ENCODE data around the gene ZNF771. TPM values are rescaled to one million over a fixed set of nuclear protein-coding genes. Genes with fewer than 3 reads are reported as not detected.

ZNF771 gene
- total and polyA plus RNA-seq, 4 experiments from 2014 or later: 1.4 to 6.5 (median 5.5) TPM

GRCh38 chr16:30397776-30398660, 9.4 kb upstream of the ZNF771 start:
- no peak overlapping the region for H3K27ac ChIP-seq (ENCODE audit: low read depth, low read length)
- H3K4me1 ChIP-seq (ENCODE audit: insufficient read depth, low read length): peaks cover 32% of the 10 kb centered on the region

GRCh38 chr16:30398661-30399434, 8.6 kb upstream of the ZNF771 start:
- no peaks in the 10 kb centered on the region for H3K9me3 Mint-ChIP-seq
- POLR2A ChIA-PET (ENCODE audit: partially characterized antibody): interaction anchor here (0.9 to 23.0 kb wide), 6 partner anchors 8 to 29 kb away, joined by 3 to 540 read pairs (median 12); partner anchors contain the start of genes SEPTIN1, TBC1D10B and ZNF771

More at GRCh38 chr16:30397776-30398660, 9.4 kb upstream of the ZNF771 start:
- Histone ChIP-seq H3K36me3 (ENCODE audit: insufficient read depth, low read length) (peaks cover 13% of the 10 kb centered on the region), H3K4me3 (ENCODE audit: low read length in 2 of 2) (no peak overlapping the region), H3K27me3 (ENCODE audit: insufficient read depth, low read length) (no peaks in the 10 kb centered on the region), H3K9me3 (ENCODE audit: control insufficient read depth in 1 of 2, low read length in 2 of 2) (no peaks in the 10 kb centered on the region)
- H3K4me3 Mint-ChIP-seq: no peak overlapping the region
- no peak overlapping the region for H3K27ac Mint-ChIP-seq
- intact Hi-C loops (cut with micrococcal nuclease): no loop called here
- peaks cover 14 to 51% (median 33%) of the 10 kb centered on the region in 4 donors for H3K4me1 Mint-ChIP-seq
- no peaks in the 10 kb centered on the region for H3K9me3 Mint-ChIP-seq
- ChIA-PET POLR2A (ENCODE audit: partially characterized antibody) (interaction anchor here (0.9 to 23.0 kb wide), 3 partner anchors 9 to 20 kb away, joined by 3 to 540 read pairs (median 13); partner anchors contain the start of genes SEPTIN1 and ZNF771), CTCF (ENCODE audit: partially characterized antibody) (interaction anchor here (0.6 to 5.9 kb wide), 3 partner anchors 11 to 27 kb away, joined by 3 to 33 read pairs (median 14); partner anchors contain the start of genes SEPTIN1 and TBC1D10B)
- no peaks in the 10 kb centered on the region for H3K27me3 Mint-ChIP-seq
- DNase-seq: no peak
- H3K36me3 Mint-ChIP-seq: peaks cover 5 to 17% of the 10 kb centered on the region in 2 donors

GRCh38 chr16:30399435-30400186, 7.8 kb upstream of the ZNF771 start:
- intact Hi-C loops (cut with micrococcal nuclease): loop anchor here (10.0 kb wide), 1 partner anchor 275 kb away; the partner anchor contains the start of gene MAPK3
- DNase-seq: no peak
- Mint-ChIP-seq H3K4me1 (peaks cover 14 to 47% (median 32%) of the 10 kb centered on the region in 4 donors), H3K9me3 (no peaks in the 10 kb centered on the region), H3K27me3 (no peaks in the 10 kb centered on the region), H3K27ac (peak overlapping the region; percentile 81 to 93 (median 87)), H3K36me3 (peaks cover 5 to 17% of the 10 kb centered on the region in 2 donors), H3K4me3 (peak overlapping the region; percentile 86 to 97 (median 89))
- H3K27ac ChIP-seq (ENCODE audit: low read depth, low read length): peak overlapping the region; percentile 46
- ChIA-PET POLR2A (ENCODE audit: partially characterized antibody) (interaction anchor here (1.5 to 23.0 kb wide), 4 partner anchors 10 to 29 kb away, joined by 12 to 540 read pairs (median 14); partner anchors contain the start of genes SEPTIN1 and TBC1D10B), CTCF (ENCODE audit: partially characterized antibody) (interaction anchor here (0.6 to 2.8 kb wide), 3 partner anchors 10 to 82 kb away, joined by 3 to 14 read pairs (median 4); partner anchors contain the start of gene TBC1D10B)
- H3K4me3 ChIP-seq (ENCODE audit: low read length in 2 of 2): peak overlapping the region in 1 of 2 donors; percentile 60
- H3K4me1 ChIP-seq (ENCODE audit: insufficient read depth, low read length): peaks cover 31% of the 10 kb centered on the region
- H3K9me3 ChIP-seq (ENCODE audit: control insufficient read depth in 1 of 2, low read length in 2 of 2): no peaks in the 10 kb centered on the region
- H3K27me3 ChIP-seq (ENCODE audit: insufficient read depth, low read length): no peaks in the 10 kb centered on the region
- peaks cover 13% of the 10 kb centered on the region for H3K36me3 ChIP-seq (ENCODE audit: insufficient read depth, low read length)

More at GRCh38 chr16:30398661-30399434, 8.6 kb upstream of the ZNF771 start:
- Mint-ChIP-seq H3K4me1 (peaks cover 14 to 51% (median 33%) of the 10 kb centered on the region in 4 donors), H3K27ac (peak overlapping the region in 5 of 7 donors; percentile 19 to 87 (median 72)), H3K4me3 (peak overlapping the region in 7 of 8 donors; percentile 27 to 97 (median 60)), H3K36me3 (peaks cover 5 to 17% of the 10 kb centered on the region in 2 donors), H3K27me3 (no peaks in the 10 kb centered on the region)
- peaks cover 13% of the 10 kb centered on the region for H3K36me3 ChIP-seq (ENCODE audit: insufficient read depth, low read length)
- no peak overlapping the region for H3K4me3 ChIP-seq (ENCODE audit: low read length in 2 of 2)
- no peak overlapping the region for H3K27ac ChIP-seq (ENCODE audit: low read depth, low read length)
- DNase-seq: no peak
- H3K27me3 ChIP-seq (ENCODE audit: insufficient read depth, low read length): no peaks in the 10 kb centered on the region
- CTCF ChIA-PET (ENCODE audit: partially characterized antibody): interaction anchor here (0.6 to 2.8 kb wide), 3 partner anchors 10 to 83 kb away, joined by 3 to 14 read pairs (median 4); partner anchors contain the start of gene TBC1D10B
- intact Hi-C loops (cut with micrococcal nuclease): no loop called here
- peaks cover 32% of the 10 kb centered on the region for H3K4me1 ChIP-seq (ENCODE audit: insufficient read depth, low read length)
- H3K9me3 ChIP-seq (ENCODE audit: control insufficient read depth in 1 of 2, low read length in 2 of 2): no peaks in the 10 kb centered on the region

DNA sequence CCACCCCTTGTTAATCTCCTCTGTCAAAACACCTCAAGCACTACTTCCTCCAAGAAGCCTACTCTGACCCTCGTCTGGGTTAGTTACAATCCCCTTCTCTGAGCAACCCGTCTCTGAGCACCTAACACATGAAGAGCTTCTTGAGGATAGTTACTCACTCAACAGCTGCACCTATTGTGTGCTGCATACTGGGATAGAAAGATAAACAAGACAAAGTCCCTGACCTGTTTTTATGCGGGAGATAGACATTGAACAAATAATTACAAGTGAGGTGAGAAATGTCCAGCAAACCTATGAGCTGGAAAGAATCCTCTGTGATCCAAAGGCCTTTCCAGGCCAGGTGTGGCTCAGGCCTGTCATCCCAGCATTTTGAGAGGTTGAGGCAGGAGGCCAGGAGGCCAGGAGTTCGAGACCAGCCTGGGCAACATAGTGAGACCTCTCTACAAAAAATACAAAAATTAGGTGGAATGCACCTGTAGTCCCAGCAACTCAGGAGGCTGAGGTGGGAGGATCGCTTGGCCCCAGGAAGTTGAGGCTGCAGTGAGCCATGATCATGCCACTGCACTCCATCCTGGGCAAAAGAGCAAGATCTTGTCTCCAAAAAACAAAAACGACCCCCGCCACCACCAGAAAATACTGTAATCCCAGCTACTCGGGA, 5.5 kb upstream of the ZNF771 start:
- peak overlapping the region; percentile 30 to 97 (median 89) for H3K4me3 Mint-ChIP-seq
- H3K36me3 Mint-ChIP-seq: peaks cover 4 to 13% of the 10 kb centered on the region in 2 donors
- H3K27me3 ChIP-seq (ENCODE audit: insufficient read depth, low read length): no peaks in the 10 kb centered on the region
- intact Hi-C loops (cut with micrococcal nuclease): loop anchor here (10.0 kb wide), 1 partner anchor 277 kb away; the partner anchor contains the start of gene MAPK3
- ChIA-PET POLR2A (ENCODE audit: partially characterized antibody) (interaction anchor here (23.0 kb wide), 1 partner anchor 20 kb away, joined by 540 read pairs; the partner anchor contains the start of gene SEPTIN1), CTCF (ENCODE audit: partially characterized antibody) (interaction anchor here (0.7 to 2.9 kb wide), 4 partner anchors 9 to 31 kb away, joined by 3 to 7 read pairs (median 4); partner anchors contain the start of gene SEPTIN1)
- H3K4me1 Mint-ChIP-seq: peaks cover 10 to 38% (median 25%) of the 10 kb centered on the region in 4 donors
- H3K4me3 ChIP-seq (ENCODE audit: low read length in 2 of 2): no peak overlapping the region
- H3K9me3 ChIP-seq (ENCODE audit: control insufficient read depth in 1 of 2, low read length in 2 of 2): no peaks in the 10 kb centered on the region
- no peaks in the 10 kb centered on the region for H3K27me3 Mint-ChIP-seq
- peaks cover 23% of the 10 kb centered on the region for H3K4me1 ChIP-seq (ENCODE audit: insufficient read depth, low read length)
- H3K27ac Mint-ChIP-seq: peak overlapping the region in 3 of 7 donors; percentile 79 to 87 (median 80)
- peaks cover 13% of the 10 kb centered on the region for H3K36me3 ChIP-seq (ENCODE audit: insufficient read depth, low read length)
- DNase-seq: no peak
- peaks cover 0 to under 1% (median 0%) of the 10 kb centered on the region in 8 donors for H3K9me3 Mint-ChIP-seq
- H3K27ac ChIP-seq (ENCODE audit: low read depth, low read length): no peak overlapping the region

DNA sequence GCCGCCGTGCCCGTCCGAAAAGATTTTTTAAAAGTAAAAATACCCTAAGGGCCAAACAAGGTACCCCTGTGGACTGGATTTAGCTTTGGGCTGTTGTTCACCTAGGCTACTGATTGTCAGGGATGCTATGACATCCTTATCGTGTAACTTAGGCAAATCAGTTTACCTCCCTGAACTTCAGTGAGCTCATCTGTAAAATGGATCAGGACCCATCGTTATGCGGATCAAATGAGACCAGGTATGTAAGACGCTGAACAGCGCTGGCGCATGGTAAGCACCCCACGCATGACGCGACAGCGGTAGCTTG, 658 bp upstream of the ZNF771 start:
- Histone ChIP-seq H3K4me1 (ENCODE audit: insufficient read depth, low read length) (peaks cover 24% of the 10 kb centered on the region), H3K36me3 (ENCODE audit: insufficient read depth, low read length) (no peaks in the 10 kb centered on the region), H3K9me3 (ENCODE audit: control insufficient read depth in 1 of 2, low read length in 2 of 2) (no peaks in the 10 kb centered on the region), H3K4me3 (ENCODE audit: low read length in 2 of 2) (peak overlapping the region; percentile 42 to 65), H3K27me3 (ENCODE audit: insufficient read depth, low read length) (no peaks in the 10 kb centered on the region), H3K27ac (ENCODE audit: low read depth, low read length) (peak overlapping the region; percentile 59)
- intact Hi-C loops (cut with micrococcal nuclease): loop anchor here (1.0 to 10.0 kb wide), 4 partner anchors 28 to 282 kb away; partner anchors contain the start of genes MAPK3 and TBC1D10B
- peaks cover 18 to 31% (median 23%) of the 10 kb centered on the region in 4 donors for H3K4me1 Mint-ChIP-seq
- POLR2A ChIA-PET (ENCODE audit: partially characterized antibody): interaction anchor here (0.6 to 23.0 kb wide), 21 partner anchors 9 to 341 kb away, joined by 3 to 540 read pairs (median 9); partner anchors contain the start of genes ALDOA, CD2BP2, CORO1A and DCTPP1
- peaks cover 0 to 3% of the 10 kb centered on the region in 2 donors for H3K36me3 Mint-ChIP-seq
- H3K4me3 Mint-ChIP-seq: peak overlapping the region; percentile 91 to 100 (median 97)
- no peak for DNase-seq
- CTCF ChIA-PET (ENCODE audit: partially characterized antibody): interaction anchor here (0.6 to 5.3 kb wide), 11 partner anchors 11 to 315 kb away, joined by 3 to 41 read pairs (median 5); partner anchors contain the start of genes DCTPP1, SEPTIN1, TBC1D10B and TBX6
- H3K27ac Mint-ChIP-seq: peak overlapping the region; percentile 88 to 95 (median 93)
- H3K27me3 Mint-ChIP-seq: no peaks in the 10 kb centered on the region
- H3K9me3 Mint-ChIP-seq: peaks cover 0 to 1% (median 0%) of the 10 kb centered on the region in 8 donors

Data from CD4-positive, alpha-beta memory T cell (primary cell).